HFFc6 (cell line): ENCODE results near the gene ITGB1BP2. TPM values are rescaled to one million over a fixed set of nuclear protein-coding genes. Genes with fewer than 3 reads are reported as not detected.
"Not testable (repeated sequence)": the region's sequence is repeated elsewhere in the genome, so short reads cannot be mapped to it uniquely, and the experiment has no call there.

Experiments
- DNase-seq: peaks from one replicate; pipeline ENCODE4 v3.0.0-alpha.2; 2018
- H3K27ac Mint-ChIP-seq: 2 replicates; pipeline ENCODE4 v1.8.0; 2020; ENCODE audit warnings: mild to moderate bottlenecking, mixed read lengths
- H3K27me3 Mint-ChIP-seq: 2 replicates; pipeline ENCODE4 v1.8.0; 2021; ENCODE audit warnings: mild to moderate bottlenecking, moderate library complexity, mixed read lengths; ENCODE audit not compliant: insufficient read depth
- H3K36me3 Mint-ChIP-seq: 2 replicates; pipeline ENCODE4 v1.8.0; 2021; ENCODE audit warnings: low read depth, mixed read lengths
- H3K4me1 Mint-ChIP-seq: 2 replicates; pipeline ENCODE4 v1.8.0; 2020; ENCODE audit warnings: low read depth, mixed read lengths
- H3K4me3 Mint-ChIP-seq: 2 replicates; pipeline ENCODE4 v1.8.0; 2020; ENCODE audit warnings: mild to moderate bottlenecking, moderate library complexity, mixed read lengths
- H3K9me3 Mint-ChIP-seq: 2 replicates; pipeline ENCODE4 v1.8.0; 2020; ENCODE audit warnings: mild to moderate bottlenecking, mixed read lengths
- total RNA-seq, 6 experiments: library from RNA; stranded (reverse); fragmentation: NEBNext Ultra II Directional; extraction: Animal tissue kit (Norgen Biotek cat#: 25700); gene quantifications; 2 replicates in 1 of 6; 3 replicates in 5 of 6; pipeline ENCODE4 v1.2.3, GENCODE V29; 2021
- TF ChIP-seq, protein P1 (sequence below): fragments of 200-600 bp; sonication (generic); IDR thresholded peaks from 2 replicates; pipeline ENCODE4 v1.5.0; 2021; ENCODE audit warnings: antibody characterized with exemption, mild to moderate bottlenecking

Gene ITGB1BP2
- total RNA-seq, 6 experiments from 2014 or later = 0.50 to 0.95 (median 0.57) TPM

DNA sequence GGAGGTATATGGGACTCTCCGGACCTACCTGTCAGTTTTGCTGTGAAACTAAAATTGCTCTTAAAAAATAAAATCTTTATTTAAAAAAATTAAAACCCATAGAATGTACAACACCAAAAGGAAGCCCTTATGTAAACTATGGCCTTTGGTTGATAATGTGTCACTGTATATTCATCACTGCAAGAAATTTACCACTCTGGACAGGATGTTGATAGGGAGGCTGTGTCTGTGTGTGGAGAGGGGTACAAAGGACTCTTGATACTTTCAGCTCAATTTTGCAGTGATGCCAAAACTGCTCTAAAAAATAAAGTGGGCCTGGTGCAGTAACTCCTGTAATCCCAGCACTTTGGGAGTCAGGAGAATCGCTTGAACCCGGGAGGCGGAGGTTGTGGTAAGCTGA is 44.7 kb upstream of the ITGB1BP2 start:
- Mint-ChIP-seq H3K9me3 (no peaks in the 10 kb centered on the region), H3K4me1 (peaks cover 12% of the 10 kb centered on the region), H3K36me3 (no peaks in the 10 kb centered on the region), H3K27ac (no peak overlapping the region), H3K4me3 (no peak overlapping the region), H3K27me3 (no peaks in the 10 kb centered on the region)
- no peak for DNase-seq
- TF ChIP-seq, protein P1, sequence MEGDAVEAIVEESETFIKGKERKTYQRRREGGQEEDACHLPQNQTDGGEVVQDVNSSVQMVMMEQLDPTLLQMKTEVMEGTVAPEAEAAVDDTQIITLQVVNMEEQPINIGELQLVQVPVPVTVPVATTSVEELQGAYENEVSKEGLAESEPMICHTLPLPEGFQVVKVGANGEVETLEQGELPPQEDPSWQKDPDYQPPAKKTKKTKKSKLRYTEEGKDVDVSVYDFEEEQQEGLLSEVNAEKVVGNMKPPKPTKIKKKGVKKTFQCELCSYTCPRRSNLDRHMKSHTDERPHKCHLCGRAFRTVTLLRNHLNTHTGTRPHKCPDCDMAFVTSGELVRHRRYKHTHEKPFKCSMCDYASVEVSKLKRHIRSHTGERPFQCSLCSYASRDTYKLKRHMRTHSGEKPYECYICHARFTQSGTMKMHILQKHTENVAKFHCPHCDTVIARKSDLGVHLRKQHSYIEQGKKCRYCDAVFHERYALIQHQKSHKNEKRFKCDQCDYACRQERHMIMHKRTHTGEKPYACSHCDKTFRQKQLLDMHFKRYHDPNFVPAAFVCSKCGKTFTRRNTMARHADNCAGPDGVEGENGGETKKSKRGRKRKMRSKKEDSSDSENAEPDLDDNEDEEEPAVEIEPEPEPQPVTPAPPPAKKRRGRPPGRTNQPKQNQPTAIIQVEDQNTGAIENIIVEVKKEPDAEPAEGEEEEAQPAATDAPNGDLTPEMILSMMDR = no peak

- DNase-seq, H3K36me3 Mint-ChIP-seq, H3K27ac Mint-ChIP-seq, H3K4me3 Mint-ChIP-seq, H3K9me3 Mint-ChIP-seq, H3K27me3 Mint-ChIP-seq, H3K4me1 Mint-ChIP-seq: not testable (repeated sequence)
These were observed 32.9 kb upstream of the ITGB1BP2 start for GRCh38 chrX:71268624-71269023.

DNA sequence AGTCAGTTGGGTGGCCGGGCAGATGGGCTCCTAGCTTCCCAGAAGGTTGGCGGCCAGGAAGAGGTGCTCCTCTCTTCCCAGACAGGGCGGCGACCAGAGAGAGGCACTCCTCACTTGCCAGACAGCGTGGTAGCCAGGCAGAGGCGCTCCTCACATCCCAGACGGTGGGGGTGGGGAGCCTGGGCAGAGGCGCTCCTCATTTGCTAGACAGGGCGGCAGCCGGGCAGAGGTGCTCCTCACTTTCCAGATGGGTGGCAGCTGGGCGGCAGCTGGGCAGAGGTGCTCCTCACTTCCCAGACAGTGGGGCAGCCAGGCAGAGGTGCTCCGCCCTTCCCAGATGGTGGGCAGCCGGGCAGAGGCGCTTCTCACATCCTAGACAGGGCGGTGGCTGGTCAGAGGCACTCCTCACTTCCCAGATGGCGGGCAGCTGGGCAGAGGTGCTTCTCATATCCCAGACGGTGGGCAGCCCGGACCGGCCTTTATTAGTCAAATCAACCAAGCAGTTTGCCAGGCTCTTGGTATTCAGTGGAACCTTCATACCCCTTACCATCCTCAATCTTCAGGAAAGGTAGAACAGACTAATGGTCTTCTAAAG is 31.7 kb upstream of the ITGB1BP2 start:
- H3K9me3 Mint-ChIP-seq = no peaks in the 10 kb centered on the region
- DNase-seq = no peak
- no peak overlapping the region for H3K4me3 Mint-ChIP-seq
- TF ChIP-seq, protein P1 = no peak
- no peaks in the 10 kb centered on the region for H3K36me3 Mint-ChIP-seq
- H3K27ac Mint-ChIP-seq = no peak overlapping the region
- H3K27me3 Mint-ChIP-seq = peaks cover 3% of the 10 kb centered on the region
- no peaks in the 10 kb centered on the region for H3K4me1 Mint-ChIP-seq

GRCh38 chrX:71272313-71272712 is 29.2 kb upstream of the ITGB1BP2 start:
- not testable (repeated sequence) for H3K4me1 Mint-ChIP-seq, H3K36me3 Mint-ChIP-seq, H3K27me3 Mint-ChIP-seq, H3K9me3 Mint-ChIP-seq, H3K4me3 Mint-ChIP-seq, DNase-seq, H3K27ac Mint-ChIP-seq

- peaks cover 24% of the 10 kb centered on the region for H3K36me3 Mint-ChIP-seq
- H3K4me1 Mint-ChIP-seq = peaks cover 14% of the 10 kb centered on the region; the same call in 1 of the 2 replicates
- H3K27ac Mint-ChIP-seq, H3K4me3 Mint-ChIP-seq, H3K27me3 Mint-ChIP-seq, DNase-seq, H3K9me3 Mint-ChIP-seq: not testable (repeated sequence)
These were observed 20.2 kb upstream of the ITGB1BP2 start for GRCh38 chrX:71281300-71281699.

DNA sequence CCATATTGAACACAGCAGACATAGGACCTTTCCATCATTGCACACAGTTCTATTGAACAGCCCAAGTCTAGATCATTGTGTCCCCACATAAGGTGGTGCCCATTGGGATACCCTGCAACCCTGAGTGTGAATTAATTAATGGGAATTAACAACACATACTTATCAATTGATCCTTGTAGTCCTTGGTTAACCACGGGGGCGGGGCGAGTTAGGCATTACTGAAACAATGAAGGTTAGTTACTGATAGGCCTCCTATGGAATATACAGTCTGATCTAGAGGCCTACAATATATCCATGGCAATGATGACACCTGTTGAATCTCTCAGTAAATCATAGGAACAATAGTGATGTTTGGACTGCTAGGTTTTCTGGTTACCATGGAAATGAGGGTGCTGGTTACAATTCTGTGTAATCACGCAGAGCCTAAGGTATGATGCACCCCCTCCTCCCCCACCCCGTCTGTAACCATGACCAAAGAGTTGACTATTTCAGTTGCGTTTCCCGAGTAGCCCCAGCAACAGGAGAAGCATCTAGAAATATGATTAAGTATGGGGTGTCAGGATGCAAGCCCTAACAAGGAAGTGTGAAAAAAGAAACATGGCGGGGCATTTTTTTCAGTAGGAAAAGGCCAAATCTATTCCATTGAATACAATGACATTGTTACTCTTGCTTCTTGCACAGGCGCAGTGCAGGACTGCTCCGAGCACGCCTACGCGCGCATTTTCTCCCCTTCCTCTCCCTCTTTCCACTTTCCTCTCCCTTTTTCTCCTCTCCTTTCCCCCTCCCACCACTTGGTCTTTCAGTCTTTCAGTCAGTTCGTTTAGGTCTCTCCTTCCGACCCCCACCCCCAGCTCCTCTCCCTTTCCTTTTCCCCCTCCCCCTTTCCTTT is 18.8 kb upstream of the ITGB1BP2 start:
- peak; percentile 39 for DNase-seq
- Mint-ChIP-seq H3K4me3 (peak overlapping the region; percentile 99), H3K27ac (peak overlapping the region; percentile 100), H3K4me1 (peaks cover 20% of the 10 kb centered on the region; the same call in 1 of the 2 replicates), H3K27me3 (peaks cover 7% of the 10 kb centered on the region; the same call in 1 of the 2 replicates), H3K9me3 (no peaks in the 10 kb centered on the region), H3K36me3 (peaks cover 27% of the 10 kb centered on the region)
- TF ChIP-seq, protein P1 = no peak
